C4-2B (cell line): ENCODE data around the gene ERMARD.

Experiments used
- CTCF ChIP-seq: fragments of 450-650 bp; conservative IDR thresholded peaks from 2 replicates; pipeline ENCODE4 v1.5.1; 2017; ENCODE audit warnings: mild to moderate bottlenecking
- ZFX ChIP-seq: fragments of 450-650 bp; IDR thresholded peaks from 2 replicates; pipeline ENCODE4 v1.6.1; 2017

DNA sequence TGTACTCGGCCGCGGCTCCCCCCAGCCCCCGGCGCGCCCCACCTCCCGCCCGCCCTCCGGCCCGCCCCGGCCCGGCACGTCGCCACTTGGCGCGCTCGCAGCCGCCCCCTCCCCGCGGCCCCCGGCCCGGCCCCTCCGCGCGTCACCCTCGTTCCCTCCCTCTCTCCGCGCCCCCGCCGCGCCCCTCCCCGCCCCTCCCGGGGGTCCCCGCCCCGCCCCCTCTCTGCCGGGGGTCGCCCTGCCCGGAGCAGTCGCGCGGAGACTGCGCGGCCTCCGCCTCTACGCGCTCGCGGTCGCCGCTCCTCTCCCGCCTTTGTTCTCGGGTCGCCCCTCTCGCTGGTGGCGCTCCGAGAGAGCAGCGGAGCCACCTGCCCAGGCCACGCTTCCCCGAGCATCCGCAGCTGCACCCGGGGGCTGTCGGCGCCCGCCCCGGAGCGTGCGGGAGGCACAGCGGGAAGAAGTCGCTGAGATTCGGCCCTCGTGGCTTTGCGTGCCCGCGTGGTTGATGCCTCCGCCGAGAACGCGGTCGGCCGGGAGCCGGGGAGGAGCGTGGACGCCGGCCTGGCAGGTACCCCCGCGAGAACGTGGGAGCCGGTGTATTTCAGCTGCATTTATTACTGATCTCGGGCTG is 26.8 kb upstream of the ERMARD start, which contains the start of gene PHF10:
- TF ChIP-seq CTCF (no peak), ZFX (no peak)
